SU-DHL-6 (cell line): ENCODE data around the gene NAPSA.

Source experiments
- EZH2phosphoT487 ChIP-seq: fragments of 200-600 bp; sonication (generic), shearing (Covaris generic); conservative IDR thresholded peaks from 2 replicates; pipeline ENCODE4 v1.6.1; 2018; ENCODE audit warnings: mild to moderate bottlenecking, antibody characterized with exemption, low read length, moderate library complexity, mixed read lengths
- TF ChIP-seq, protein P1 (sequence below): fragments of 200-600 bp; sonication (generic); IDR thresholded peaks from one replicate; pipeline ENCODE4 v1.5.1; 2017; ENCODE audit warnings: antibody characterized with exemption, mild to moderate bottlenecking, low read length, moderate library complexity; ENCODE audit not compliant: insufficient read depth, poor library complexity, severe bottlenecking

- TF ChIP-seq, protein P1, sequence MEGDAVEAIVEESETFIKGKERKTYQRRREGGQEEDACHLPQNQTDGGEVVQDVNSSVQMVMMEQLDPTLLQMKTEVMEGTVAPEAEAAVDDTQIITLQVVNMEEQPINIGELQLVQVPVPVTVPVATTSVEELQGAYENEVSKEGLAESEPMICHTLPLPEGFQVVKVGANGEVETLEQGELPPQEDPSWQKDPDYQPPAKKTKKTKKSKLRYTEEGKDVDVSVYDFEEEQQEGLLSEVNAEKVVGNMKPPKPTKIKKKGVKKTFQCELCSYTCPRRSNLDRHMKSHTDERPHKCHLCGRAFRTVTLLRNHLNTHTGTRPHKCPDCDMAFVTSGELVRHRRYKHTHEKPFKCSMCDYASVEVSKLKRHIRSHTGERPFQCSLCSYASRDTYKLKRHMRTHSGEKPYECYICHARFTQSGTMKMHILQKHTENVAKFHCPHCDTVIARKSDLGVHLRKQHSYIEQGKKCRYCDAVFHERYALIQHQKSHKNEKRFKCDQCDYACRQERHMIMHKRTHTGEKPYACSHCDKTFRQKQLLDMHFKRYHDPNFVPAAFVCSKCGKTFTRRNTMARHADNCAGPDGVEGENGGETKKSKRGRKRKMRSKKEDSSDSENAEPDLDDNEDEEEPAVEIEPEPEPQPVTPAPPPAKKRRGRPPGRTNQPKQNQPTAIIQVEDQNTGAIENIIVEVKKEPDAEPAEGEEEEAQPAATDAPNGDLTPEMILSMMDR: no peak
- TF ChIP-seq EZH2phosphoT487: no peak
Observed at GRCh38 chr19:50333737-50334617, 31.5 kb downstream of the NAPSA start.
